T-helper 1 cell treated with Interleukin-12 subunit alpha and Interleukin-12 subunit beta and Interleukin-4 antibody, amounts not matched to agents 30 μg/mL and 1 μg/mL, for 36 hours (primary cell): Measurements from ENCODE around the gene PPP1R27.

Experiments used
- H3K27ac Mint-ChIP-seq: one replicate; pipeline ENCODE4 v1.8.0; 2021; ENCODE audit warnings: mild to moderate bottlenecking, mixed read lengths
- H3K27me3 Mint-ChIP-seq: one replicate; pipeline ENCODE4 v1.8.0; 2021; ENCODE audit warnings: low read depth, mixed read lengths
- H3K36me3 Mint-ChIP-seq: one replicate; pipeline ENCODE4 v1.8.0; 2021; ENCODE audit warnings: low read depth, mixed read lengths
- H3K4me1 Mint-ChIP-seq: one replicate; pipeline ENCODE4 v1.8.0; 2021; ENCODE audit warnings: low read depth, mixed read lengths
- H3K4me3 Mint-ChIP-seq: one replicate; pipeline ENCODE4 v1.8.0; 2021; ENCODE audit warnings: mild to moderate bottlenecking, moderate library complexity, mixed read lengths
- H3K9me3 Mint-ChIP-seq: one replicate; pipeline ENCODE4 v1.8.0; 2021; ENCODE audit warnings: mixed read lengths

Gene PPP1R27

DNA sequence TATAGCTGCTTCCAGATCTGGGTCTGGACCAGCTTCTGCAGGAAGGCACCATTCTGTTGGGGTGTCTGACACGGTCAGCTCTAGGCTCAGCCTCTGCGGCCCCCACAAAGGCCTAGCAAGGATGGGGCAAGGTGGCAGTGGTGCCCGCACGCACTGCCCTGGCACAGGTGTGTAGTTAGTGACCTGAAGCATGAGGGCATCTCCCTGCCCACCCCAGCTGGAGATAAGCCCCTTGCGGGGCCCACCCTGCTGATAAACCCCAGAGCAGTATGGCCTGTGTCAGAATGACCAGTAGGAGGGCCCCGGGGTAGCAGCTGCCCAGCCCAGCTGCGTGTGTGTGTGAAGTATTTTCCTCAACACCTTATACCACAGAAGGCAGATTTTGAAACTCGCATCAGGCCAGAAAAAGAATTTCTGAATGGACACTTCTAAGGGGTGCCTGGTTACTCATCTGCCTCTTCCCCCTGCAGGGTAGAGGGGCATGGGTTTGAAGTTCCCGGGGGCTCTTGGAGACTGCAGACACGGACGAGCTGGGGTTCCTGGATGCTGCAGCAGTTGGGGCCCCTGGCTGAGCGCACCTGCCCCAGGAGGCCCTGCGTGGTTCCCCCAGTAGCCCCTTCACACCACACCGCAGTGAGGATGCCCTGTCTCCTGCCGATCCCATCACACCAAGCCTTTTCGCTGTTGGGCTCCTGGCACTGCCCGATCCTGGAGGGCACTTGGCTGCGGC, 31.8 kb upstream of the PPP1R27 start:
- H3K27ac Mint-ChIP-seq = peak overlapping the region; percentile 55
- H3K9me3 Mint-ChIP-seq = no peaks in the 10 kb centered on the region
- peaks cover 24% of the 10 kb centered on the region for H3K4me1 Mint-ChIP-seq
- no peak overlapping the region for H3K4me3 Mint-ChIP-seq
- H3K27me3 Mint-ChIP-seq = no peaks in the 10 kb centered on the region
- H3K36me3 Mint-ChIP-seq = peaks cover 18% of the 10 kb centered on the region

DNA sequence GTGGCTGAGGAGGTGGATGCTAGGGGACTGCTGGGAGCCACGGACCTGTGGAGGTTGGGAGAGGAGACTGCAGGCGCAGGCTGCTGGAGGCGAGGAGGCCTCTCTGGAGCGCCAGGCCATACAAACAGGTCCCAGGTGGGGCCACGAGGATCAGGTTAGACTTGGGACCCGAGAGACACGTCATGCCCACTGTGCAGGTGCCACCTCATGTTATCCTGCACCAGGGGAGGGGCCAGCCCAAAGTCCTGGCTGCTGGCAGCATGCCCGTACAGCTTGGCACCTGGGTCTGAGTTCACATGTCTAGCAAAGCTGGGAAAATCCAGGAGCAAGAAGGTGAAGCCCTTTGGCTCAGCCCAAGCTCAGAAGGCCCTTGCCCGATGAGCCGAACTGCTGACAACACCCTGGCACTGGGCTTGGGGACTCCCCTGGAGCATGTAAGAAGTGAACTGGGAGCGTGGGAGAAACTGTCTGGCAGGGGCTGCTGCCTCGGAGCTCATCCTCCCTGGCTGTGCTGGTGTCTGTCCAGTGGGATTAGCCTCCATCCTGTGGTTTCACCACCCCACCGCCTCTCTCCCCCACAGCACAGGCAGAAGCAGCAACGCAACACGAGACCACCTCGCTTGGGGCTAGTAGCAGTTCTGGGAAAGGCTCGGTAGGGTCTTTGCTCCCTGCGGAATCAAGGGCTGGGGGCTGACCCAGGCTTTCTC, 31.0 kb upstream of the PPP1R27 start:
- Mint-ChIP-seq H3K27ac (no peak overlapping the region), H3K4me1 (peaks cover 24% of the 10 kb centered on the region), H3K36me3 (peaks cover 18% of the 10 kb centered on the region), H3K27me3 (no peaks in the 10 kb centered on the region), H3K9me3 (no peaks in the 10 kb centered on the region), H3K4me3 (no peak overlapping the region)

DNA sequence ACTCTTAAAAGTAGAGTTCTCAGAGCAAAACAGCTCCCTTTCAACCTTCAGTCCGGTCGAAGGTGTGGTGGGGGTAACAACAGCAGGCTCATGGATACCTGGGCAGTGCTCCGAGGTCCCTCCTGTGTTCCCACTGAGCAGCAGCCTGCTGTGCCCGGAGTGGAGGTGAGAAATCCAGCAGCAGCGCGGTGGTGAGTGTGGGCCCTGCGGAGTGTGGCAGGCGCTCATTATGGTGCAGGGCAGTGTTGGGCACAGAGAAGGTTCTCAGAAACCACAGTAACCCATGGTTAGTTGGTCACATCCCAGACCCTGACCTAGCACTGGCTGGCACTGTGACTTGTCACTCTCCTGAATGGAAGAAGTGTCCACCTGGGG, 30.5 kb upstream of the PPP1R27 start:
- Mint-ChIP-seq H3K27ac (peak overlapping the region; percentile 20), H3K27me3 (peaks cover 4% of the 10 kb centered on the region), H3K36me3 (peaks cover 20% of the 10 kb centered on the region), H3K4me3 (no peak overlapping the region), H3K9me3 (no peaks in the 10 kb centered on the region), H3K4me1 (peaks cover 25% of the 10 kb centered on the region)

DNA sequence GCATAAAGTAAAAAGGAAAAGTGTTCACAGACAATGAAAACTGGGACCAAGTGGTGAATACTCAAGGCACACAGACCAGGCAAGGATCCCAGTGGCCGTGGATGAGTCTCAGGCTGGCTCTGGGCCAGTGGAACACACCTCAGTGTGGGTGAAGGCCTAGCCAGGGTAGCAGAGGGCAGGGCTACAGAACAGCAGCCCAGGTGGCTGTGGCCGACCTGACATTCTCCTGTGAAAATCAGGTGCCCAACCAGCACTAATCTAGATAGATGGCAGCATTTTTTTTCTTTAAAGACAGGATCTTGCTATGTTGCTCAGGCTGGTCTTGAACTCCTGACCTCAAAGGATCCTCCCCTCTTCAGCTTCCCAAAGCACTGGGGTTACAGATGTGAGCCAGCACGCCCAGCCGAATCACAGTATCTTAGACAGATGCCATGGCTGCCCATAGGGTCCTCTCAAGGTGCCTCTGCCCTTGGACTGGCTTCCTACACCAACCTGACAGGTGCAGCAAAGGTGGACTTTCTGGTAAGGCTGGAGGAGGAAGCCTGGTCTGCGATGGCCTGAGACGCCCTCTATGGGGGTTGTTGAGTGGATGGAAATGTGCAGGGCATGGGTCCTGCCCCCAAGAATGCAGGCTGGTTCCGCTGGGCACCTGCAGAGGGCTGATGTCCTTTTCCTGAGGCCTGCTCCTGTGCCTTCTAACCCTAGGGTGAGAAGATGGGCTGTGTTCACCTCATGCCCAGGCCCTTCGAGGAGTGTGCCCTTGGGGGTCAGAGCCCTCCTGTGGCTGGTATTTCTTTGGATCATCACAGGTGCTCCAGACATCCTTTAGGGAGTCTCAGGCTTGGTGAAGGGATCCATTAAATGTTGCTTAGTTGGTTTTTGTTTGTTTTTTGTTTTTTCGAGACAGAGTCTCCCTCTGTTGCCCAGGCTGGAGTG, 29.3 kb upstream of the PPP1R27 start:
- Mint-ChIP-seq H3K27me3 (peaks cover 4% of the 10 kb centered on the region), H3K4me3 (no peak overlapping the region), H3K36me3 (peaks cover 19% of the 10 kb centered on the region), H3K27ac (peak overlapping the region; percentile 54), H3K9me3 (no peaks in the 10 kb centered on the region), H3K4me1 (peaks cover 20% of the 10 kb centered on the region)

DNA sequence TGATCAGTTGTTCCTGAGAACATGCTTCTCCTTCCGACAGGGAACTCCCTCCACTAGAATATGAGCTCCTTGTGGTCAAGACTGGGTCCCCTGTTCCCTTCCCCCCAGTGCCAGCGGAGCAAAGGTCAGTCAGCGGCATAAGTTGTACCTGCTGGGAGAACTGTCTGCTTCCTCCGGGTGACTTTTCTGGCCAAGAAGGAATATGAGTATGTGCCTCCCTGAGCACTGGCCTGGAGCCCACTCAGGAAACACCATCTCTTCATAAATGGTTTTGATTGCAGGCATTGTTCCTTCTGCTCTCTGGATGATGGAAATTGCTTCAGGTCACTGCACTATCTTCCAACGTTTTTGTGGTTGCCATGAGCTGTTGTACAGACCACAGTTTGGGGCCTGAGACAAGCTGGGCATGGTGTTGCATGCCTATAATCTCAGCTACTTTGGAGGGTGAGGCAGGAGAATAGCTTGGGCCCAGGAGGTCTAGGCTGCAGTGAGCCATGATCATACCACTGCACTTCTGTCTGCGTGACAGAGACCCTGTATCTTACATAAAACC, 28.3 kb upstream of the PPP1R27 start:
- H3K27ac Mint-ChIP-seq = peak overlapping the region; percentile 54
- H3K36me3 Mint-ChIP-seq = peaks cover 21% of the 10 kb centered on the region
- H3K4me3 Mint-ChIP-seq = peak overlapping the region; percentile 81
- H3K27me3 Mint-ChIP-seq = peaks cover 4% of the 10 kb centered on the region
- H3K4me1 Mint-ChIP-seq = peaks cover 19% of the 10 kb centered on the region
- no peaks in the 10 kb centered on the region for H3K9me3 Mint-ChIP-seq

DNA sequence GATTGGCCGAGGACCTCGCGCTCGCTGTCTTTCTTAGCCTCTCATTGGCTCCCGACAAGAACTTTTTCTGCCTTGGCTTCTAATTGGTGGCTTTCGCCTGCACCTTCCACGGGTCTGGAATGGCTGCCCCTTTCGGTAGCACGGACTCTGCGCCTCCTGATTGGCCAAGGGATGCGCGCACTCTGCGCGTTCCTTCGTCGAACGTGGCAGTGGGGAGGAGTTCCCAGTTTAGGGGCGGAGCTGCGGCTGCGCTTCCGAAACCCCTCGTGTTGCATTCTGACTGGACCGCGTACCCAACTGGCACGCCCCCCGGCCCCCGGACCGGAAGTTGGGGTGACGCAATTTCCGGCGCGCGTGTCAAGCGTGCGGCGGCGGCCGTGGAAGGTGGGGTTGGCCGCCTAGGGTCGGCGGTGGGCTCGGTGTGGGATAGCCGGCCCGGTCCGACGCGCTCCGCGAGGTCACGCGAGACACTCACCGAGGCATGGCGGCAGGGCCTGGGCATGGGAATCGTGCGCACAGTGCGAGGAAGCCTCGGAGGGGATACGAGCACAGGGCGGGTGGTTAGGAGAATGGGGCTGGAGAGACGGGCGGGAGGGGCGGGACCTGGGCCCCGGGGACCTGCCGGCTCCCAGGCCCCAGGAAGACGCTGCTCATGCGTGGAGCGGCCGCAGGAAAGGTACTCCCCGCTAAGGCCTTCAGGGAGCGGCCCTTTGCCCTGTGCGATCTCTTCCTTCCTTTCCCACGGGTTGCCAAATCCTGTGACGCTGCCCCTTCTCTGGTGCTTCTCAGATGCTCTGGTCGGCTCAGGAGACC, 26.1 kb upstream of the PPP1R27 start:
- H3K36me3 Mint-ChIP-seq = peaks cover 27% of the 10 kb centered on the region
- H3K4me1 Mint-ChIP-seq = peaks cover 20% of the 10 kb centered on the region
- H3K27ac Mint-ChIP-seq = peak overlapping the region; percentile 96
- peaks cover 4% of the 10 kb centered on the region for H3K27me3 Mint-ChIP-seq
- H3K9me3 Mint-ChIP-seq = no peaks in the 10 kb centered on the region
- peak overlapping the region; percentile 90 for H3K4me3 Mint-ChIP-seq

DNA sequence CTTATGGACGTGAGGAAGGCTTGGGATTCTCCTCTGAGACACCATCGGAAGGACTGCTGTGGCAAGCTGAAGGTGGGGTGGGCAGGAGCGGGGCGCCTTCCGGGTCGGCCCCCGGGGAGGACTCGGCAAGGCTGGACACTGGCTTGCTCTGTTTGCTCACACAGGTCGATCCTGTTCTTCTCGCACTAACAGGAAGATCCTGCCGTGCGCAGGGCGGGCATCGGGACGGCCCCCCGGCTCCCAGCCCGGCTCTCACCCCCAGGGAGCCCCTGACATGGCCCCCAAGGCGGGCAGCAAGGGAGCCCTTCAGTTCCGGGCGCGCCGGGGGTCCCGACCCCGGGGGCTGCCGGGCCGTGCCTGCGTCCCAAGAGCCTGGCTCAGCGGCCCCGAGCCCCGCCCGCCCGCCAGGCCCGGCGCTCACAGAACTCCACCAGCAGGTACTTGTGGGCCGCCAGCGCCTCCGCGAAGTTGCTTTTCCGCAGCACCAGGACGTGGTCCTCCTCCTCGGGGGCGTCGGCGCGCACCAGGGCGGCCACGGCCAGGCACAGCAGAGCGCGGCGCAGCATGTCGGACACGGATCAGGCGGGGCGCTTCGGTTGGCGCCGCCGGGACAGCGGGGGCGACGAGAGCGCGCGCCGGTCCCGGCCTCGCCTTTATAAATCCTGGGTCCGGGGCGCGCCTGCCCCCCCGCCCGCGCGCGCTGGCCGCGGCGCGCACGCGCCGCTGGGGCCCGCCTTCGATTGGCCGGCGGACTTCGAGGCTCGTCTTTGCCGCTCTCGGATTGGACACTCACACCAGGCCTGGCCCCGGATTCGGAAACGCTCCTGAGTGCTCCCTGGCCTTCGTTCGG, 25.3 kb upstream of the PPP1R27 start, which contains the start of gene P4HB:
Gene P4HB (minus strand): TSS at position 630 of the 850 bp plus-strand sequence. CDS start 64 bp downstream, at position 566.
- Mint-ChIP-seq H3K27ac (peak within 1 kb of the TSS; percentile 96), H3K4me1 (peaks cover 24% of the 10 kb centered on the region), H3K27me3 (peaks cover 4% of the 10 kb centered on the region), H3K36me3 (peaks cover 33% of the 10 kb centered on the region), H3K4me3 (peak within 1 kb of the TSS; percentile 90), H3K9me3 (no peaks in the 10 kb centered on the region)

DNA sequence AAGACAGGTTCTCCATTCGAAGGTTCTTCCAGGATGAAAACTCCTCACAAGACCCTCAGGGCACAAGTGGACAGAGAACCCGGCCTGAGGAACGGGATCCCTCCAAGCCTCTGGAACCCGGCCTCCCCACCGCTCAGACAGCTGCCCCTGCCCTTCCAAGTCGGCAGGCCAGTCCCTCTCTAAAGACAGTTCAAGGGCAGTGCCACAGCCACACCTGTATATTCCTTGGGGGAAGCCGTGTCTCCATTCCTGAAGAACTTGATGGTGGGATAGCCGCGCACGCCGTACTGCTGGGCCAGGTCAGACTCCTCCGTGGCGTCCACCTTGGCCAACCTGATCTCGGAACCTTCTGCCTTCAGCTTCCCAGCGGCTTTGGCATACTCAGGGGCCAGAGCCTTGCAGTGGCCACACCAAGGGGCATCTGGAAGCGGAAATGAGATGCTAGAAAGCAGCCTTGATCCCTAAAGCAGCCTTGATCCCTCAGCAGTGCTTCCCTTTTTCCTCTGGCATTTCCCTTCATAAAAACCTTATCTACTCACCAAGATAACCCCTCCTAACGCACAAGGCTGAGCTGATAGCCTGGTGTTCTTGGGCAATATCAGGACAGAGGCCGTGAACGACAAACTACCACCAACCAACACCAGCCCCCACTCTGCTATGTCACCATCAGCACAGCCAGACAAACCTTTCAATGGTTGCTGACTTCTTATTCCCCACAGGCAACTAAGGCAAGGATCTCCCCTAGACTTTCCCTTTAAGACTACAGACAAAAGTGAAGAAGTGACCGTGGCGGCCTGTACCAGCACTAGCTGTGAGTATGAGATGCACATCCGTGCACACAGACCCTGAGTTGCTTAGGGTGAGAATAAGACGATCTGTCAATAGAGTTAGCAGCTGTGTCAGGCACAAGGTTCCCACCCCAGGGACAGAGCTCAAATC, 24.4 kb upstream of the PPP1R27 start:
- H3K27ac Mint-ChIP-seq = peak overlapping the region; percentile 85
- peak overlapping the region; percentile 89 for H3K4me3 Mint-ChIP-seq
- peaks cover 24% of the 10 kb centered on the region for H3K4me1 Mint-ChIP-seq
- H3K36me3 Mint-ChIP-seq = peaks cover 33% of the 10 kb centered on the region
- H3K27me3 Mint-ChIP-seq = peaks cover 4% of the 10 kb centered on the region
- no peaks in the 10 kb centered on the region for H3K9me3 Mint-ChIP-seq

DNA sequence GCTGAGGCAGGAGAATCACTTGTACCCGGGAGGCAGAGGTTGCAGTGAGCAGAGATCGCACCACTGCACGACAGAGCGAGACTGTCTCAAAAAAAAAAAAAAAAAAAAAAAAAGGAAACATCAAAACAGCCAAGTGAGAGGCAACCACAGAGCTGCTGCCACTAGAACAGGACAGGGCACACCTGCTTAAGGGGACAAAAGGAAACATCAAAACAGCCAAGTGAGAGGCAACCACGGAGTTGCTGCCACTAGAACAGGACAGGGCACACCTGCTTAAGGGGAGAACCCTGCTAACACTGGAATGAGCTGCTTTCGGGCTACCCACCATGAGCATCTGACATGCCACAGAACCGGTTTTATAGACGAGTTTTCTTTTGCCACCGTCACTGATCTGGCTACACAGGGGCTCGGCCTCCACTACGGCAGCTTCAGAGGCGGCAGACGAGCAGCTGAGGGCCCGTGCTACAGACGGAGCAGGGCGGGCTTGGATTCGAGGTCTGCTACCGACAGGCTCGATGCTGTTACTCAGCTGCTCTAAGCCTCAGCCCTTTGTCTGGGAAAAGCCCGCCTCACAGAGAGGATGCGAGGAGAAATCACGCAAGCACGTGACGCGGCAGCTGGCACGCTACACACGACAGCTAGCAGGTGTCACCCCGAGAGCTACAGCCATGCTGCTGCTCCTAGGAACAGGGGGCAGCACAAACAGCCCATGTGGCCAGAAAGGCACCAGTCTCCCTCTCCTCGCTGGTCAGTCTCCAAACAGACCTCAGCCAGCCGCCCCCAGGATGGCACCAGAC, 23.5 kb upstream of the PPP1R27 start:
- Mint-ChIP-seq H3K36me3 (peaks cover 36% of the 10 kb centered on the region), H3K9me3 (no peaks in the 10 kb centered on the region), H3K4me3 (peak overlapping the region; percentile 89), H3K27ac (no peak overlapping the region), H3K4me1 (peaks cover 23% of the 10 kb centered on the region), H3K27me3 (peaks cover 4% of the 10 kb centered on the region)

DNA sequence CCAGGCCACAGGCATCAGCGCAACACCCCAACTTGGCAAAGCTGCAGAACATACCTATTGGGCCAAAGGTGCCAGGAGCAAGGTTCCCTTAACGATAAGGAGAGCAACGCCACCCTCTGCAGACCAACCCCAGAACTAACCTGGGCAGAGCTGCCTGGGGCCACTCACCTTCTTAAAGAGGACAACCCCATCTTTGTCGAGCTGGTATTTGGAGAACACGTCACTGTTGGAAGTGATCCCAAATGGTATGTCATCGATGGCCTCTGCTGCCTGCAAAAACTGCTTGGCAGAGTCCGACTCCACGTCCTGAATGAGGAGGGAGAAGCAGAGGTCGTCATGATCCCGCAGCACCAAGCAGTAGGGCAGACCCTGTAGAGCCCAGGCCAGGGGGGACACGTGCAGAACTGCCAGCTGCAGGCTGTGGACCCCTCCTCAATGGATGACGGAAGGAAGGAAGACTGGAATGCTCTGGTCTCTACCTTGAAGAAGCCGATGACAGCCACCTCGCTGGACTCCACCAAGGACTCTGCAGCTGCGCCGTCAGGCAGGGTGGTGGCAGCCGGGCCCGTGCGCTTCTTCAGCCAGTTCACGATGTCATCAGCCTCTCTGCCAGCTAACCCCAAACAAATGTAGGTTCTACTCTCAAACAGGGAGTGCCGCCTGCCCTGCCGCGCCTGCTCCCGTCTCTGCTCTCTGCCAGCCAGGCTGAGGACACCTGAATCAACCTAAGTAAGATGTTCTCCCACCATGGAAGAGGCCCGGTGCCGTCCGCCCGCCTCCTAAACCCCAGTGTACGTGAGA, 20.3 kb upstream of the PPP1R27 start:
- H3K9me3 Mint-ChIP-seq = no peaks in the 10 kb centered on the region
- peaks cover 42% of the 10 kb centered on the region for H3K36me3 Mint-ChIP-seq
- H3K4me1 Mint-ChIP-seq = peaks cover 13% of the 10 kb centered on the region
- H3K4me3 Mint-ChIP-seq = no peak overlapping the region
- no peaks in the 10 kb centered on the region for H3K27me3 Mint-ChIP-seq
- H3K27ac Mint-ChIP-seq = no peak overlapping the region

DNA sequence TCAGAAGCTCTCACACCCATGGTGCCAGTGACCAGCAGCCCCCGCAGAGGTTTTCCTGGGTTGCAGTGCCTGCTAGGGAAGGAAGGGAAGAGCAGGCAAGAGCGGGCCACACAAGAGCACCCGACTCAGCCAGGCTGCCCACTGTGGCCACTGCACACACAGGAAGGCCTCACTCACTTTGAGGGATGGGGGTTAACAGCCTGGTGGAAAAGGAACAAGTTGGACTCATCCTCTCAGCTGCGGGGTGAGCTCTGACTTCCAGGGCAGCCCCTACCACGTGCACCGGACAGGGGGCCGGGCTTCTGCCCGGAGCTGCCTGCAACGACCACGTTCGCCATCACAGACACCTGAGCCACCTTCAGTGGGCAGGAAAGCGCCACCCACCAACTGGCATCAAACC, 17.4 kb upstream of the PPP1R27 start:
- Mint-ChIP-seq H3K27me3 (no peaks in the 10 kb centered on the region), H3K4me3 (no peak overlapping the region), H3K27ac (no peak overlapping the region), H3K36me3 (peaks cover 29% of the 10 kb centered on the region), H3K9me3 (no peaks in the 10 kb centered on the region), H3K4me1 (peaks cover 6% of the 10 kb centered on the region)
